Gastroesophageal sphincter (tissue), 4 donors: ENCODE results near the gene ACADM. TPM values are rescaled to one million over a fixed set of nuclear protein-coding genes. Genes with fewer than 3 reads are reported as not detected.
A peak's percentile ranks its signal among the peaks of the same experiment; 100 is the strongest.

Experiments used
- ATAC-seq: fragments of 150-250 bp; one replicate; pipeline ENCODE4 v1.9.1; 2016; ENCODE audit warnings: mild to moderate bottlenecking, moderate library complexity
- H3K27ac ChIP-seq, 4 donors: fragments of 200-600 bp; sonication (generic) in 3 of 4; 1 replicate in 3 of 4; 2 replicates in 1 of 4; pipeline ENCODE4 v1.5.1; 2016 to 2019
- H3K27me3 ChIP-seq: fragments of 200-600 bp; sonication (generic); one replicate; pipeline ENCODE4 v1.5.1; 2019
- H3K36me3 ChIP-seq, 2 donors: fragments of 200-600 bp; sonication (generic); one replicate each; pipeline ENCODE4 v1.5.1; 2019; ENCODE audit warnings: control low read depth in 1 of 2
- H3K4me1 ChIP-seq, 3 donors: fragments of 200-600 bp; sonication (generic); 1 replicate in 2 of 3; 2 replicates in 1 of 3; pipeline ENCODE4 v1.5.1; 2016 to 2019; ENCODE audit warnings: control low read depth in 2 of 3
- H3K4me3 ChIP-seq, 2 donors: fragments of 200-600 bp; sonication (generic); one replicate each; pipeline ENCODE4 v1.5.1; 2019; ENCODE audit warnings: mild to moderate bottlenecking in 1 of 2, moderate library complexity in 1 of 2
- H3K9me3 ChIP-seq, 3 donors: fragments of 200-600 bp; sonication (generic); one replicate each; pipeline ENCODE4 v1.5.1; 2017 to 2019; ENCODE audit warnings: control low read depth in 2 of 3
- EP300 ChIP-seq: sonication (generic); formaldehyde crosslinking; IDR thresholded peaks from one replicate; pipeline ENCODE4 v1.6.1; 2017; ENCODE audit warnings: antibody characterized with exemption, mild to moderate bottlenecking
- POLR2A ChIP-seq, 2 donors: fragments of 450-650 bp; IDR thresholded peaks; one replicate each; pipeline ENCODE4 v1.6.1; 2017; ENCODE audit warnings: antibody characterized with exemption in 2 of 2, mild to moderate bottlenecking in 2 of 2, moderate library complexity in 1 of 2
- POLR2AphosphoS5 ChIP-seq: sonication (generic); formaldehyde crosslinking; IDR thresholded peaks from one replicate; pipeline ENCODE4 v1.6.1; 2017; ENCODE audit warnings: antibody characterized with exemption
- WGBS, 2 donors: methylation state at CpG; one replicate each; pipeline ENCODE4 v1.1.5; 2018; ENCODE audit warnings: low coverage in 1 of 2; 5-methylcytosine and 5-hydroxymethylcytosine counted together
- total RNA-seq, 4 donors: library from RNA; depleted of rRNA; stranded (reverse); fragments of >200 nt; gene quantifications; one replicate each; pipeline ENCODE4 v1.1.0, GENCODE V29; 2016
- TF ChIP-seq, protein P1 (sequence below), 4 experiments: fragments of 200-600 bp in 2 of 4; fragments of 450-650 bp in 2 of 4; sonication (generic) in 1 of 4; IDR thresholded peaks; one replicate each; pipeline ENCODE4 v1.5.1; 2017 to 2019; ENCODE audit warnings: antibody characterized with exemption in 4 of 4, mild to moderate bottlenecking in 2 of 4, moderate library complexity in 2 of 4

Gene ACADM
- total RNA-seq, 4 donors from 2014 or later: 51.2 to 73.8 (median 66.3) TPM

DNA sequence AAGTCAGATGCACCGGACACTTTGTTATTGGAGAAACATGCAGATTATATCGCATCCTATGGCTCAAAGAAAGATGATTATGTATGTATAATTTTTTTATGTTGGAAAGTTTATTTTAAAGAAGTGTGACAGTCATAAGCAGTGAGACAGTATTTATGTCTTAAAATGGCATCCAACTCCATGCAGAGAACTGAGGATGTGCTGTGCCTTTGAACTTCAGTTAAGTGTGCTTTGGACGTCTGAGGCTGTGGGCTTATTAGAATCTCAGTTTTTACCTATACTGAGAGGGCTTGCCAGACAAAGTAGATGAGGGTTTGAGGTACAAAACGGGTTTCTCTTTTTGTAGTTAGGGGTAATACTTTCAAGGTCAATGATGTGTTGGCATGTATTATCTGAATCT lies 63.0 kb downstream of the ACADM start:
- 14 to 25% methylated on average over 4 of the region's 4 CpGs for WGBS, 2 donors
- peak overlapping the region in 2 of 4 donors; percentile 79 to 83 for H3K27ac ChIP-seq
- no peak for TF ChIP-seq POLR2A (IDR thresholded peaks at IDR 0.05)
- TF ChIP-seq, protein P1, sequence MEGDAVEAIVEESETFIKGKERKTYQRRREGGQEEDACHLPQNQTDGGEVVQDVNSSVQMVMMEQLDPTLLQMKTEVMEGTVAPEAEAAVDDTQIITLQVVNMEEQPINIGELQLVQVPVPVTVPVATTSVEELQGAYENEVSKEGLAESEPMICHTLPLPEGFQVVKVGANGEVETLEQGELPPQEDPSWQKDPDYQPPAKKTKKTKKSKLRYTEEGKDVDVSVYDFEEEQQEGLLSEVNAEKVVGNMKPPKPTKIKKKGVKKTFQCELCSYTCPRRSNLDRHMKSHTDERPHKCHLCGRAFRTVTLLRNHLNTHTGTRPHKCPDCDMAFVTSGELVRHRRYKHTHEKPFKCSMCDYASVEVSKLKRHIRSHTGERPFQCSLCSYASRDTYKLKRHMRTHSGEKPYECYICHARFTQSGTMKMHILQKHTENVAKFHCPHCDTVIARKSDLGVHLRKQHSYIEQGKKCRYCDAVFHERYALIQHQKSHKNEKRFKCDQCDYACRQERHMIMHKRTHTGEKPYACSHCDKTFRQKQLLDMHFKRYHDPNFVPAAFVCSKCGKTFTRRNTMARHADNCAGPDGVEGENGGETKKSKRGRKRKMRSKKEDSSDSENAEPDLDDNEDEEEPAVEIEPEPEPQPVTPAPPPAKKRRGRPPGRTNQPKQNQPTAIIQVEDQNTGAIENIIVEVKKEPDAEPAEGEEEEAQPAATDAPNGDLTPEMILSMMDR (IDR thresholded peaks at IDR 0.05): no peak
- no peak for TF ChIP-seq POLR2AphosphoS5
- TF ChIP-seq EP300: no peak
- H3K4me3 ChIP-seq: peak overlapping the region; percentile 68 to 97
- ATAC-seq: no peak
- H3K4me1 ChIP-seq: peaks cover 3 to 61% (median 37%) of the 10 kb centered on the region in 3 donors
- H3K36me3 ChIP-seq: peaks cover 4 to 28% of the 10 kb centered on the region in 2 donors
- H3K27me3 ChIP-seq: no peaks in the 10 kb centered on the region
- no peaks in the 10 kb centered on the region for H3K9me3 ChIP-seq

DNA sequence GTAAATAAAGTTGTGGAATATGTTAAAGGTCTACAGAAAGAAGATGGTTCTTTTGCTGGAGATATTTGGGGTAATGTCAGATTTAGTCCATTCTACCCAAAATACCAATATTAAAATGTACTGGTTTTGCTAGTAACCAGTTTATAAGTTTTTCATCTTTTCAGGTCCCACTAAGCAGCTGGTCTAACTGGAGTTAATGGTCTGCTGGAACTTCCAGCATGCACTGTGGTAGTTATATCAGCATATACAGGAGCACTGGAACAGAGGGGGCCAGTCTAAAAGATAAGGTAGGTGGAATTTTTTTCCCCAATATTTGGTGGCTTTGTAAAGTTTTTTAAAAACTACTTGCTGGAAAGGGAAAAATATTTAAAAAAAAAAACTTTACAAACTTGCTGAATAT lies 65.5 kb downstream of the ACADM start:
- H3K9me3 ChIP-seq: no peaks in the 10 kb centered on the region
- H3K36me3 ChIP-seq: peaks cover 10 to 53% of the 10 kb centered on the region in 2 donors
- no peaks in the 10 kb centered on the region for H3K27me3 ChIP-seq
- H3K4me1 ChIP-seq: peaks cover 3 to 60% (median 37%) of the 10 kb centered on the region in 3 donors
- H3K4me3 ChIP-seq: no peak overlapping the region
- peak overlapping the region in 1 of 4 donors; percentile 5 for H3K27ac ChIP-seq
- no peak for TF ChIP-seq EP300
- TF ChIP-seq POLR2A (IDR thresholded peaks at IDR 0.05): no peak
- TF ChIP-seq POLR2AphosphoS5: no peak
- TF ChIP-seq, protein P1 (IDR thresholded peaks at IDR 0.05): no peak
- no peak for ATAC-seq

DNA sequence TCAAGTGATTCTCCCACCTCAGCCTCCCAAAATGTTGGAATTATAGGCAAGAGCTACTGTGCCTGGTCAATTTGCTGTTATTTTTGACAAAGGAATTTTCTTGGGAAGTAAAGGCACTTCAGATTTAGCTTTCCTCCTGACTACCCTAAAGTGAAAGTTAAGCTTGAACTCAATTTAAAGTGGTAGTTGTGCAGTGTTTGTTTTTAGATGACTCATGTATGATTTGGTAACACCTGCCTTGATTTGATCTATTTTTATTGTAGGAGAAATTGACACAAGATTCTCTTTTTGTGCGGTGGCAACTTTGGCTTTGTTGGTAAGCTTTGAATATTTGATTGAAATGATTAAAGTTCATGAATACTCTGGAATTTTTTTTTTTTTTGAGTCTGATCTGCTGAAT lies 66.5 kb downstream of the ACADM start:
- Histone ChIP-seq H3K9me3 (no peaks in the 10 kb centered on the region), H3K4me3 (no peak overlapping the region), H3K36me3 (peaks cover 12 to 63% of the 10 kb centered on the region in 2 donors), H3K4me1 (peaks cover 3 to 52% (median 37%) of the 10 kb centered on the region in 3 donors), H3K27ac (peak overlapping the region in 3 of 4 donors; percentile 18 to 48 (median 37)), H3K27me3 (no peaks in the 10 kb centered on the region)
- WGBS, 2 donors: 44 to 76% methylated on average over 1 of the region's 1 CpG
- ATAC-seq: no peak
- TF ChIP-seq EP300: no peak
- no peak for TF ChIP-seq POLR2AphosphoS5
- no peak for TF ChIP-seq POLR2A (IDR thresholded peaks at IDR 0.05)
- TF ChIP-seq, protein P1 (IDR thresholded peaks at IDR 0.05): no peak

DNA sequence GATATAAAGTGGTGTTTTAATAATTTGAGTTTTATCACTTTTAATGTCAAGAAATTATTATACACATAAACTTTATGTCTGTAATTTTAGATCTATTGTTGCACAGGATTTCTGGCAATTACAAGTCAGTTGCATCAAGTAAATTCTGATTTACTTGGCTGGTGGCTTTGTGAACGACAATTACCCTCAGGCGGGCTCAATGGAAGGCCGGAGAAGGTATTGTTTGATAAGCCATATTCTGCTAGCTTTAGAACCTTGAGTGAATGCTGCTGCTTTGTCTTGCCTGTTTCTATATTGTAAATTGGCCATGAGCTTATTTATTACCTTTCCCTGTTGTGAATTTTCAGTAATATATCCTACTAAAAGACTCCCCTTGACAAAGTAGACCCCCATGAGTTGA lies 67.6 kb downstream of the ACADM start:
- H3K36me3 ChIP-seq: peaks cover 12 to 74% of the 10 kb centered on the region in 2 donors
- ATAC-seq: no peak
- 100% methylated on average over 2 to 3 of the region's 3 CpGs for WGBS, 2 donors

DNA sequence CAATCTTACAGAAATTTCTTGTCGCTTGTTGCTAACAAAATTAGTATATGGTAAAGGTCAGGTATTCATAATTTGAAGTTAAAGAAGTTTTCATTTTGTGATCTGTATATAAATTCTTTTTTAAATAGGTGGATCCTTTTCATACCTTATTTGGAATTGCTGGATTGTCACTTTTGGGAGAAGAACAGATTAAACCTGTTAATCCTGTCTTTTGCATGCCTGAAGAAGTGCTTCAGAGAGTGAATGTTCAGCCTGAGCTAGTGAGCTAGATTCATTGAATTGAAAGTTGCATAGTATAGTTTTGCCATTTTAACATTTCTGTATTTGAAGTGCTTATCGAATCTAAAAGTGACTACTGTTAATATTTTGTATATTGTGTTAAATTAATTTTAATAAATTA lies 69.9 kb downstream of the ACADM start:
- Histone ChIP-seq H3K4me3 (no peak overlapping the region), H3K36me3 (peaks cover 12 to 90% of the 10 kb centered on the region in 2 donors), H3K27ac (no peak overlapping the region), H3K4me1 (peaks cover 0 to 23% (median 14%) of the 10 kb centered on the region in 3 donors), H3K27me3 (no peaks in the 10 kb centered on the region), H3K9me3 (no peaks in the 10 kb centered on the region)
- WGBS, 2 donors: 98 to 100% methylated on average over 2 of the region's 2 CpGs
- no peak for ATAC-seq
- TF ChIP-seq POLR2A (IDR thresholded peaks at IDR 0.05): no peak
- no peak for TF ChIP-seq POLR2AphosphoS5
- no peak for TF ChIP-seq EP300
- TF ChIP-seq, protein P1 (IDR thresholded peaks at IDR 0.05): no peak

More for the DNA sequence above, 67.6 kb downstream of the ACADM start:
- no peaks in the 10 kb centered on the region for H3K27me3 ChIP-seq
- no peaks in the 10 kb centered on the region for H3K9me3 ChIP-seq
- no peak overlapping the region for H3K4me3 ChIP-seq
- H3K27ac ChIP-seq: no peak overlapping the region
- TF ChIP-seq POLR2AphosphoS5: no peak
- TF ChIP-seq, protein P1 (IDR thresholded peaks at IDR 0.05): no peak
- TF ChIP-seq EP300: no peak
- TF ChIP-seq POLR2A (IDR thresholded peaks at IDR 0.05): no peak
- peaks cover 3 to 46% (median 37%) of the 10 kb centered on the region in 3 donors for H3K4me1 ChIP-seq
